Mammary epithelial cell (primary cell): ENCODE measurements around the gene FHDC1.

Experiments
- EZH2 ChIP-seq: IDR thresholded peaks from 2 replicates; pipeline ENCODE4 v1.6.1; 2012; ENCODE audit warnings: low read length, inconsistent platforms, borderline replicate concordance
- TF ChIP-seq, protein P1 (sequence below), 2 donors: IDR thresholded peaks in 1 of 2; conservative IDR thresholded peaks in 1 of 2; 2 replicates each; pipeline ENCODE4 v1.5.1; 2011 to 2012; ENCODE audit warnings: inconsistent platforms in 2 of 2, low read length in 2 of 2, mild to moderate bottlenecking in 2 of 2, control low read depth in 1 of 2, low read depth in 1 of 2; ENCODE audit not compliant: insufficient read depth in 1 of 2; ENCODE audit errors: extremely low read depth in 1 of 2

DNA sequence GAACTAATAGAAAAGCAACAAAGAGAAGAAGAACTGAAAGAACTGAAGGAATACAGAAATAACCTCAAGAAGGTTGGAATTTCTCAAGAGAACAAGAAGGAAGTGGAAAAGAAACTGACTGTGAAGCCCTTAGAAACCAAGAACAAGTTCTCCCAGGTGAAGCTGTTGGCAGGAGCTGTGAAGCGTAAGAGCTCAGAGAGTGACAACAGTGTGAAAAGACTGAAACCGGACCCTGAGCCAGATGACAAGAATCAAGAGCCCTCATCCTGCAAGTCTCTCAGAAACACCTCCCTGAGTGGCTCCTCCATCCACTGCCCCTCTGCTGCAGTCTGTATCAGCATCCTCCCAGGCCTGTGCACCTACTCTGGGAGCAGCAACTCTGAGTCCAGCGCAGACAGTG lies 8.4 kb upstream of the FHDC1 start:
- TF ChIP-seq, protein P1, sequence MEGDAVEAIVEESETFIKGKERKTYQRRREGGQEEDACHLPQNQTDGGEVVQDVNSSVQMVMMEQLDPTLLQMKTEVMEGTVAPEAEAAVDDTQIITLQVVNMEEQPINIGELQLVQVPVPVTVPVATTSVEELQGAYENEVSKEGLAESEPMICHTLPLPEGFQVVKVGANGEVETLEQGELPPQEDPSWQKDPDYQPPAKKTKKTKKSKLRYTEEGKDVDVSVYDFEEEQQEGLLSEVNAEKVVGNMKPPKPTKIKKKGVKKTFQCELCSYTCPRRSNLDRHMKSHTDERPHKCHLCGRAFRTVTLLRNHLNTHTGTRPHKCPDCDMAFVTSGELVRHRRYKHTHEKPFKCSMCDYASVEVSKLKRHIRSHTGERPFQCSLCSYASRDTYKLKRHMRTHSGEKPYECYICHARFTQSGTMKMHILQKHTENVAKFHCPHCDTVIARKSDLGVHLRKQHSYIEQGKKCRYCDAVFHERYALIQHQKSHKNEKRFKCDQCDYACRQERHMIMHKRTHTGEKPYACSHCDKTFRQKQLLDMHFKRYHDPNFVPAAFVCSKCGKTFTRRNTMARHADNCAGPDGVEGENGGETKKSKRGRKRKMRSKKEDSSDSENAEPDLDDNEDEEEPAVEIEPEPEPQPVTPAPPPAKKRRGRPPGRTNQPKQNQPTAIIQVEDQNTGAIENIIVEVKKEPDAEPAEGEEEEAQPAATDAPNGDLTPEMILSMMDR (conservative IDR thresholded peaks at IDR 0.05 in 1 of 2, IDR thresholded peaks at IDR 0.05 in 1 of 2; ENCODE audit: extremely low read depth in 1 of 2, insufficient read depth in 1 of 2, low read depth in 1 of 2, low read length in 2 of 2): no peak
- TF ChIP-seq EZH2: no peak
